Natural killer cell (primary cell): ENCODE data around the gene TTC7B. TPM values are rescaled to one million over a fixed set of nuclear protein-coding genes. Genes with fewer than 3 reads are reported as not detected.

ENCODE experiments used
- ATAC-seq, 3 donors: fragments of 150-1000 bp in 2 of 3; fragments of 200-7000 bp in 1 of 3; cut with Tn5 transposase; 1 replicate in 1 of 3; 2 replicates in 2 of 3; pipeline ENCODE4 v1.10.0; 2021; ENCODE audit warnings: mild to moderate bottlenecking in 2 of 3, moderate library complexity in 2 of 3
- DNase-seq, 2 donors: peaks; one replicate each; pipeline versions ENCODE4 v3.0.0 to v3.0.0-alpha.2; 2013 to 2021; ENCODE audit warnings: mixed read lengths in 1 of 2
- H3K27ac ChIP-seq: one replicate; pipeline ENCODE4 v1.5.1; 2013; ENCODE audit warnings: mild to moderate bottlenecking, low read length
- H3K27me3 ChIP-seq: one replicate; pipeline ENCODE4 v1.6.1; 2013; ENCODE audit warnings: low read length; ENCODE audit not compliant: control insufficient read depth, insufficient read depth
- H3K36me3 ChIP-seq: one replicate; pipeline ENCODE4 v1.6.1; 2013; ENCODE audit warnings: low read length; ENCODE audit not compliant: control insufficient read depth, insufficient read depth
- H3K4me1 ChIP-seq: one replicate; pipeline ENCODE4 v1.6.1; 2013; ENCODE audit warnings: low read length; ENCODE audit not compliant: control insufficient read depth, insufficient read depth
- H3K4me3 ChIP-seq: one replicate; pipeline ENCODE4 v1.5.1; 2013; ENCODE audit warnings: low read length
- H3K9me3 ChIP-seq: one replicate; pipeline ENCODE4 v1.6.1; 2013; ENCODE audit warnings: low read length; ENCODE audit not compliant: control insufficient read depth, insufficient read depth
- H3K27ac Mint-ChIP-seq, 2 donors: one replicate each; pipeline ENCODE4 v1.8.0; 2022; ENCODE audit warnings: mild to moderate bottlenecking in 2 of 2, mixed read lengths in 2 of 2, moderate library complexity in 1 of 2
- H3K27me3 Mint-ChIP-seq, 2 donors: one replicate each; pipeline ENCODE4 v1.8.0; 2022; ENCODE audit warnings: low read depth in 2 of 2, mixed read lengths in 2 of 2
- H3K36me3 Mint-ChIP-seq: one replicate; pipeline ENCODE4 v1.8.0; 2022; ENCODE audit warnings: mixed read lengths
- H3K4me1 Mint-ChIP-seq, 2 donors: one replicate each; pipeline ENCODE4 v1.8.0; 2022; ENCODE audit warnings: mixed read lengths in 2 of 2
- H3K4me3 Mint-ChIP-seq: one replicate; pipeline ENCODE4 v1.8.0; 2022; ENCODE audit warnings: mild to moderate bottlenecking, moderate library complexity, mixed read lengths
- H3K9me3 Mint-ChIP-seq, 2 donors: one replicate each; pipeline ENCODE4 v1.8.0; 2022; ENCODE audit warnings: mixed read lengths in 2 of 2
- WGBS: methylation state at CpG from one replicate; pipeline ENCODE4 v1.1.7; 2013; ENCODE audit warnings: missing lambda C conversion rate; ENCODE audit not compliant: insufficient coverage; 5-methylcytosine and 5-hydroxymethylcytosine counted together
- intact Hi-C: fragments of 100-400 bp; cut with micrococcal nuclease; formaldehyde crosslinking; loops from one replicate; pipeline ENCODE4 v1.14.2; 2022
- total RNA-seq, 4 donors: library from RNA; stranded (reverse); fragments of 120-200 nt in 1 of 4; gene quantifications; one replicate each; pipeline versions ENCODE4 v1.2.3 to v1.2.4, GENCODE V29; 2013 to 2022
- TF ChIP-seq, protein P1 (sequence below): fragments of 200-600 bp; IDR thresholded peaks from one replicate; pipeline ENCODE4 v1.8.0; 2022; ENCODE audit warnings: antibody characterized with exemption

The TTC7B gene
- total RNA-seq, 3 donors from 2014 or later (not counting 1 experiment from before 2014, with no cell fraction given), result 1.7 to 17.2 (median 5.9) TPM

DNA sequence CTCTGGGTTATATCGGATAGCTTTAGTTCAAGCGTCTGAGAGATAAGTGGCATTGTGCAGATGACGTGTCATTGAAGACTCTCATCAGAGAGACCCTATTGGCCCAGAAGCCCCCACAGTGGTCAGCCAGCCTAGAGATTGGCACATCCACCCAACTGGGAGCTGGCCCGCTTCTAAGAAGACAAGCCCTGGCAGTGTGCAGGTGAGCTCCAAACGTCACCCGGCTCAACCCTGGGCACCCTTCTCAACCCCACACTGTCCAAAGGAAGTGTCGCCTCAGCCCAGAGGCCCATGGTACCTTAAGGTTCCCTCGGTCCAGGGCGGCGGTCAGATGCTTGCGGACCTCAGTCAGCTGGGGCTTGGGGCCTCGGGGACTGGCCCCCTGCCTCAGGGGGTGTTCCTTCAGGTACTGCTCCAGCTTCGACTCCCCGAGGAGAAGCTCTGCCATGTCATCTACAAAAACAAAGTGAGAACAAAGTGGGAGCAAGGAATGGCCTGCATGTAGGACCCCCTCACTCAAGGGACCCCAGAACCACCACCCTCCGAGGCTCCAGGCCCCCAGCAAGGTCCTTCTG lies 30.3 kb downstream of the TTC7B start:
- Mint-ChIP-seq H3K27ac (no peak overlapping the region), H3K9me3 (no peaks in the 10 kb centered on the region), H3K36me3 (no peaks in the 10 kb centered on the region), H3K4me3 (no peak overlapping the region), H3K27me3 (no peaks in the 10 kb centered on the region), H3K4me1 (no peaks in the 10 kb centered on the region)
- TF ChIP-seq, protein P1, sequence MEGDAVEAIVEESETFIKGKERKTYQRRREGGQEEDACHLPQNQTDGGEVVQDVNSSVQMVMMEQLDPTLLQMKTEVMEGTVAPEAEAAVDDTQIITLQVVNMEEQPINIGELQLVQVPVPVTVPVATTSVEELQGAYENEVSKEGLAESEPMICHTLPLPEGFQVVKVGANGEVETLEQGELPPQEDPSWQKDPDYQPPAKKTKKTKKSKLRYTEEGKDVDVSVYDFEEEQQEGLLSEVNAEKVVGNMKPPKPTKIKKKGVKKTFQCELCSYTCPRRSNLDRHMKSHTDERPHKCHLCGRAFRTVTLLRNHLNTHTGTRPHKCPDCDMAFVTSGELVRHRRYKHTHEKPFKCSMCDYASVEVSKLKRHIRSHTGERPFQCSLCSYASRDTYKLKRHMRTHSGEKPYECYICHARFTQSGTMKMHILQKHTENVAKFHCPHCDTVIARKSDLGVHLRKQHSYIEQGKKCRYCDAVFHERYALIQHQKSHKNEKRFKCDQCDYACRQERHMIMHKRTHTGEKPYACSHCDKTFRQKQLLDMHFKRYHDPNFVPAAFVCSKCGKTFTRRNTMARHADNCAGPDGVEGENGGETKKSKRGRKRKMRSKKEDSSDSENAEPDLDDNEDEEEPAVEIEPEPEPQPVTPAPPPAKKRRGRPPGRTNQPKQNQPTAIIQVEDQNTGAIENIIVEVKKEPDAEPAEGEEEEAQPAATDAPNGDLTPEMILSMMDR, result no peak
- H3K27ac ChIP-seq, result no peak overlapping the region
- H3K4me3 ChIP-seq, result no peak overlapping the region
- no peaks in the 10 kb centered on the region for H3K4me1 ChIP-seq
- WGBS, result 90% methylated on average over 15 of the region's 15 CpGs
- DNase-seq (no peak), ATAC-seq (no peak)
- H3K27me3 ChIP-seq, result no peaks in the 10 kb centered on the region
- H3K36me3 ChIP-seq, result no peaks in the 10 kb centered on the region
- H3K9me3 ChIP-seq, result no peaks in the 10 kb centered on the region
- intact Hi-C loops, result no loop called here

DNA sequence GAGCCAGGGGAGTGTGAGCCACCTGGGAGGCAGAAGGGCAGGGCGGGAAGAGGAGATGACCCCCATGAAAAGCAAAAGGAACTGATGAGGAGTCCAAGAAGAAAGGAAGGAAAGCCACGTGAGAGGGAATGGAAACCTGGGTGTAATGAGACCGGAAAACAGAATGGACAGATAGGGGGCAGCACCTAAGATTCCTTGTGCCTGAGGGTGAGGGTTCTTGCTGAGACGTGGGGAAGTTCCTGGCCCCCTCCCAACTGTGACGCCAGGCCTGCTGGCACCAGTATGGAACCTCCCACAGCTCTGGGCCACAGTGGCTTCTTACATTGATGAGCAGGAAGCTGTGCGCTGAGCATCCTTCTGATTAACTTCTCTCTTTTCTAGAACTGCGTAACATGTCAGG lies 30.8 kb downstream of the TTC7B start:
- Histone ChIP-seq H3K9me3 (no peaks in the 10 kb centered on the region), H3K27ac (no peak overlapping the region), H3K27me3 (no peaks in the 10 kb centered on the region), H3K4me3 (no peak overlapping the region), H3K36me3 (no peaks in the 10 kb centered on the region), H3K4me1 (no peaks in the 10 kb centered on the region)
- Mint-ChIP-seq H3K27ac (no peak overlapping the region), H3K27me3 (no peaks in the 10 kb centered on the region), H3K9me3 (no peaks in the 10 kb centered on the region), H3K4me3 (no peak overlapping the region), H3K36me3 (no peaks in the 10 kb centered on the region), H3K4me1 (no peaks in the 10 kb centered on the region)
- ATAC-seq, result no peak
- no peak for DNase-seq
- TF ChIP-seq, protein P1, result no peak
- WGBS, result 85% methylated on average over 7 of the region's 7 CpGs
- intact Hi-C loops, result no loop called here

DNA sequence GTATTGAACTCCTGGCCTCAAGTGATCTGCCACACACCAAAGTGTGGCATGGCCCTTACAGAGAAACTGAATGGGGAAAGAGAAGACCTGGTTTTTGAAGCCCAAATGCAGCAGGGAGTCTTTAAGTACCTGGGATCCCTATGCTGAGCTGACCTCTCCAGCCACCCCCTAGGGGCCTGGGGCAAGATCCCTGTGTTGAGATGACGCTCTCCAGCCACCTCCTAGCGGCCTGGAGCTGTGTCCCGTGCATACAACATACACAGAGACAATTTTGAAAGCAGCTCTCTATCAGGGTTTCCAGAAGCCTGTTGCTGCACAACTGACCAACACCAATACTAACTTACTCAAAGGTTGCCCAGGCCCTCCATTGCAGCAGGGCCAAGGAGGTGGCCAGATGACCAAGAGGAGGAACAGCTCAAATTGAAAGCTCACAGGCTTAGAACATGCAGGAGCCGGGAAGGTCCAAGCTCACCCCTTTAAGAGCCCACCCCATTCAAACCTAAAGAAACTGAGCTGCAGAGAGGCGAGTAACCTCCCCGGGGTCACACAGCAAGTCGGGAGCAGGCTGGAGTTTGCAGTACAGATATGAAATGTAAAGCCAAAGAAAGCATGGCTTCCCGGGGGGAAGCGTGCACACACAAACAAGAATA lies 31.5 kb downstream of the TTC7B start:
- intact Hi-C loops, result no loop called here
- TF ChIP-seq, protein P1, result no peak
- Histone ChIP-seq H3K27me3 (no peaks in the 10 kb centered on the region), H3K27ac (no peak overlapping the region), H3K9me3 (no peaks in the 10 kb centered on the region), H3K36me3 (no peaks in the 10 kb centered on the region), H3K4me1 (no peaks in the 10 kb centered on the region), H3K4me3 (no peak overlapping the region)
- no peak for ATAC-seq
- no peak overlapping the region for H3K27ac Mint-ChIP-seq
- no peaks in the 10 kb centered on the region for H3K27me3 Mint-ChIP-seq
- H3K4me1 Mint-ChIP-seq, result no peaks in the 10 kb centered on the region
- 91% methylated on average over 9 of the region's 9 CpGs for WGBS
- no peak for DNase-seq
- no peaks in the 10 kb centered on the region for H3K9me3 Mint-ChIP-seq
- no peak overlapping the region for H3K4me3 Mint-ChIP-seq
- H3K36me3 Mint-ChIP-seq, result no peaks in the 10 kb centered on the region

DNA sequence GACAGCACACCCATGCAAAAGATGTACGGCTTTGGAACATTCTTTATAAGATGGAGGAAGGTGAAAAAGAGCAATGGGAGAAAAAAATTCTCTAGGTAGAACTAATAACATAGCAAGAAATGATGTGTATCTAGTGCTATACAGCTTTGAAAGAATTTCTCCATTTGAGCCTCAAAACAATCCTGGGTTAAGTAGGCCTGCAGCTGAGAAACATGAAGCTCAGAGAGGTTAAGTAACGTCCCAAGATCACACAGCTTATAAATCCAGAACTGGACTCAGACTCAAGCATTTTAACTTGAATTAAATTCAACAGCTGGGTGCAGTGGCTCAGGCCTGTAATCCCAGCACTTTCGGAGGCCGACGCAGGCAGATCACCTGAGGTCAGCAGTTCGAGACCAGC lies 32.9 kb downstream of the TTC7B start:
- ATAC-seq, result no peak
- H3K4me1 ChIP-seq, result no peaks in the 10 kb centered on the region
- TF ChIP-seq, protein P1, result no peak
- H3K9me3 ChIP-seq, result no peaks in the 10 kb centered on the region
- H3K36me3 ChIP-seq, result no peaks in the 10 kb centered on the region
- no peak overlapping the region for H3K4me3 Mint-ChIP-seq
- H3K27me3 Mint-ChIP-seq, result no peaks in the 10 kb centered on the region
- no peaks in the 10 kb centered on the region for H3K36me3 Mint-ChIP-seq
- H3K9me3 Mint-ChIP-seq, result no peaks in the 10 kb centered on the region
- H3K4me1 Mint-ChIP-seq, result no peaks in the 10 kb centered on the region
- no peaks in the 10 kb centered on the region for H3K27me3 ChIP-seq
- no peak overlapping the region for H3K27ac Mint-ChIP-seq
- 93% methylated on average over 6 of the region's 6 CpGs for WGBS
- DNase-seq, result no peak
- no peak overlapping the region for H3K27ac ChIP-seq
- no peak overlapping the region for H3K4me3 ChIP-seq
- intact Hi-C loops, result no loop called here
